EH (cell line): Measurements from ENCODE around the gene LEFTY1.
"Not testable (repeated sequence)": the region's sequence is repeated elsewhere in the genome, so short reads cannot be mapped to it uniquely, and the experiment has no call there.

Source experiments
- DNase-seq: peaks from one replicate; pipeline ENCODE4 v3.0.0-alpha.2; 2015; ENCODE audit warnings: low read depth

Gene LEFTY1, protein sequence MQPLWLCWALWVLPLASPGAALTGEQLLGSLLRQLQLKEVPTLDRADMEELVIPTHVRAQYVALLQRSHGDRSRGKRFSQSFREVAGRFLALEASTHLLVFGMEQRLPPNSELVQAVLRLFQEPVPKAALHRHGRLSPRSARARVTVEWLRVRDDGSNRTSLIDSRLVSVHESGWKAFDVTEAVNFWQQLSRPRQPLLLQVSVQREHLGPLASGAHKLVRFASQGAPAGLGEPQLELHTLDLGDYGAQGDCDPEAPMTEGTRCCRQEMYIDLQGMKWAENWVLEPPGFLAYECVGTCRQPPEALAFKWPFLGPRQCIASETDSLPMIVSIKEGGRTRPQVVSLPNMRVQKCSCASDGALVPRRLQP

DNA sequence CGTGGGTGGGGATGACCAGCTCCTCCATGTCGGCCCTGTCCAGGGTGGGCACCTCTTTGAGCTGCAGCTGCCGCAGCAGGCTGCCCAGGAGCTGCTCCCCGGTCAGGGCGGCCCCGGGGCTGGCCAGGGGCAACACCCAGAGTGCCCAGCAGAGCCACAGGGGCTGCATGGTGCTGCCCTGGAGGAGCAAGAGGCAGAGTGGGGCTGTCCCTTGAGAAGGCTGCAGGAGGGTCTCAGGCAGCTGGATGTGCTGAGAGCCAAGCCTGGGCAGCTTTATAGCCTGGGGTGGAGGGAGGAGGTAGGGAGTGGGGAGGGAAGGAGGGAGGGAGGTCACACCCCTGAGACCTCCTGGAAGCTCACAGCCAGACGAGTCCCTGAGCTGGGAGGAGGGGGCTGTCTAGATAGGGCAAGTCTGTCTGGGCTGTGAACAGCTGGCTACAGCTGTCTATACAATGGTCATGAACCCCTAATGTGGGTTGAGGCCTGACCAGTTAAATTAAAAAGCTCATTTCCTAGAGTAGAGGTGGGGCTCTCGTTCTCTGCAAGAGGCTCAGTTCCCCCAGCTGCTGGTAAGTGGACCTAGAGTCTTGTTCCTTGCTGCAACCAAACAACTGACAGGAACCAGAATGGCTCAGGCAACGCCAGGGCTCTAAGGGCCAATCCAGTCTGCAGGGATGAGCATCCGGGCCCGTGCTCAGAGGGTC, at the start of gene LEFTY1:
LEFTY1 (minus strand) TSS at position 249 of the 704 bp plus-strand sequence; CDS start at position 169, 80 bp downstream.
- no peak for DNase-seq

DNA sequence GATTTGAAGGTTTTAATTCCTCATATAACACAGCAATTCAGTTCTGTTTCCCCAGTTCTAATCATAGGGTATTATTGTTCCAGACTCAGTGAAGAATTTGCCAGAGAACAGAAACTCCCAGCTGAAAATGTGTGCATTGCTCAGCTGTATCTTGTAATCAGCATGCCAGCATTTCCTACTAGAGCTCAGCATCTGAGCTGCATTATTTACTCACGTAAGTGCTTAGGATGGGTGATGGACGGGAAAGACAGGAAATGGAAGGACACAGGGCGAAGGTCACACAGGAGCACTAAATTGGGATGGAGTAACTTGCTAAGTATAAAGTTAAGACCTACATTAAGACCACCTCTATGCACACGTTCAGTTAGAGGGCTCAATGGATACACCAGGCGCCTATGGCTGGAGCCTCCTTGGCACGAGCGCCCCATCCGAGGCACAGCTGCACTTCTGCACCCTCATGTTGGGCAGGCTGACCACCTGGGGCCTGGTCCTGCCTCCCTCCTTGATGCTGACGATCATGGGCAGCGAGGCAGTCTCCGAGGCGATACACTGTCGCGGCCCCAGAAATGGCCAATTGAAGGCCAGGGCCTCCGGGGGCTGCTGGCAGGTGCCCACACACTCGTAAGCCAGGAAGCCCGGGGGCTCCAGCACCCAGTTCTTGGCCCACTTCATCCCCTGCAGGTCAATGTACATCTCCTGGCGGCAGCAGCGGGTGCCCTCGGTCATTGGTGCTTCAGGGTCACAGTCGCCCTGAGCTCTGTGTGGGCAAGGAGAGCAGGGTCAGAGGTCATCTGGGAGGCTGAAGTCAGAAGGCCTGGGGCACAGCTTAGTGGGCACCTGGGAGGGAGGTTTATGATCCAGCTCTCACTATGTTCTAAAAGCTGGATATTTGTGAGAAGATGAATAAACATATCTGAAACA, 48.4 kb upstream of the LEFTY1 start:
- no peak for DNase-seq

DNA sequence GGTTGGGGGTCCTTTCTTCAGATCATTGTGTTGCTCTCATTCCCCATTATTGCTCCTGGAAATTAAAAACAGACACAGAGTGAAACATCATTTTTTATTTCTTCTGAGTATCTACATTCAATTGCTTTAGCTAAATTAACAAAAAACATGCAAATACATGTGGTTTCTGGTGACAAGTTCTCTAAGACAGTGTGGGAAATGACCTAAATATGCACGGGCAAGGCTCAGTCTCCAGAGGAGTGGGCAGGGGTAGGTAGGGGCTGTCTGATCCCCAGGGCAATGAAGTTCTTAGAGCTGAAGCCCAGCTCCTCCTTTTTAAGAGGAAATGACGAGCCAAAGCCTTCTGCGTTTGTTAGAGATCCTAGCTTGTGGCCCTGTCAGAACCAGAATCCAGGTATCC, 47.6 kb upstream of the LEFTY1 start:
- DNase-seq, result no peak

DNA sequence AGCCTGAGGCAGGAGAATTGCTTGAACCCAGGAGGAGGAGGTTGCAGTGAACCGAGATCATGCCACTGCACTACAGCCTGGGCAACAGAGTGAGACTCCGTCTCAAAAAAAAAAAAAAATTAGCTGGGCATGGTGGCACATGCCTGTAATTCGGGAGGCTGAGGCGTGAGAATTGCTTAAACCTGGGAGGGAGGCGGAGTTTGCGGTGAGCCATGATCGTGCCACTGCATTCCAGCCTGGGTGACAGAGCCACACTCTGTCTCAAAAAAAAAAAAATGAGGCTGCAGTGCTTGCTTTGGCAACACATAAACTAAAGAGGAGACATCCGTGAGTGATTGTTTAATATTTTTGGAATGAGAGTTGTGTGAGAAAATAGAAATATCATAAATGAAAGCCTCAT, 47.1 kb upstream of the LEFTY1 start:
- peak; percentile 58 for DNase-seq

DNA sequence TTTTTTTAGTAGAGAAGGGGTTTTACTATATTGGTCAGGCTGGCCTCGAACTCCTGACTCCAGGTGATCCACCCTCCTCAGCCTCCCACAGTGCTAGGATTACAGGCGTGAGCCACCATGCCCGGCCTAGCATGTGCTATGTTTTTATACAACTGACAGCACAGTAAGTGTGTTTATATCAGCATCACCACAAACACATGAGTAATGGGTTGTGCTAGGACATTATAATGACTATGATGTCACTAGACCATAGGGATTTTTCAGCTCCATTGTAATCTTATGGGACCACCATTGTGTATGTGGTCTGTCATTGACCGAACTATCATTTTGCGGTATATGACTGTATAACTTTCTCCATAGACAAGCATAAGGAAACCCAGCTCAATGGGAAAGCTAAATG, 45.8 kb upstream of the LEFTY1 start:
- no peak for DNase-seq

DNA sequence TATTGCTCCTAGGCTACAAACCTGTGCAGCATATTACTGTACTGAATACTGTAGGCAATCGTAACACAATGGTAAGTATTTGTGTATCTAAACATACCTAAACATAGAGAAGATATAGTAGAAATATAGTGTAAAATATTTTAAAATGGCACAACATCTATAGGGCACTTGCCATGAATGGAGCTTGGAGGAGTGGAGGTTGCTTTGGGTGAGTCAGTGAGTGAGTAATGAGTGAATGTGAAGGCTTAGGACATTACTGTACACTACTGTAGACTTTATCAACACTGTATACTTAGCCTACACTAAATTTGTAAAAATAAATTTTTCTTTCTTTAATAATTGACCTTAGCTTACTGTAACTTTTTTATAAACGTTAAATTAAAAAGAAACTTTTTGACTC, 44.1 kb upstream of the LEFTY1 start:
- DNase-seq, result peak; percentile 75

DNA sequence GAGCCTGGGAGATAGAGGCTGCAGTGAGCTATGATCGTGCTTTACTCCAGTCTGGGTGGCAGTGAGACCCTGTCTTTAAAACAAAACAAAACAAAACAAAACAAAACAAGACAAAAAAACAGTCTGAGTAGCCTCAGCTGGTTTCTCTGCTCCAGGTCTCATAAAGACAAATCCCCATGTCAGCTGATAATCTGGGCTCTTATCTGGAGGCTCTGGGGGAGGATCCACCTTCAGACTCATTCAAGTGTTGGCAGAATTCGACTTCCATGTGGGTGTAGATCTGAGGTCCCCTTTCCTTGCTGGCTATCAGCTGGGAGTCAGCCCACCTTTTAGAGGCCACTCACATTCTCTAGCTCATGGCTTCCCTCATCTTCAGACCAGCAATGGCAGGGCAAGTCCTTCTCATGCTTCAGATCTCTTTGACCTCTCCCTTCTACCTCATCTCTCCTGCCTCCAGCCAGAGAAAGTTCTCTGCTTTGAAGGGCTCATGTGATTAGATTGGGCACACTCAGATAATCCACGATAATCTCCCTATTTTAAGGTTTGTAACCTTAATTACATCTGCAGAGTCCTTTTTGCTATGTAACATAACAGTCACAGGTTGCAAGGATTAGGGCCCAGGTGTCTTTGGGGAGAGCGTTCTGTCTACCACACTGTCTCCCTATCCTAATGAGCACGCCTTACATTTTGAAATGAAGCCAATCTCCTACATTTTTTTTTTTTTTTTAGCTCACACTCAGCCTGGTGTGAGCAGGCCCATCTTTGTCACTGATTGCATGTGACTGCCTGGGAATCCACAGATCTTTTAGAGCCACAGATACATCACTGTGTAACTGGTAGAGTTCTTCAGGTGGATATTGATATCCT, 42.6 kb upstream of the LEFTY1 start:
- no peak for DNase-seq

DNA sequence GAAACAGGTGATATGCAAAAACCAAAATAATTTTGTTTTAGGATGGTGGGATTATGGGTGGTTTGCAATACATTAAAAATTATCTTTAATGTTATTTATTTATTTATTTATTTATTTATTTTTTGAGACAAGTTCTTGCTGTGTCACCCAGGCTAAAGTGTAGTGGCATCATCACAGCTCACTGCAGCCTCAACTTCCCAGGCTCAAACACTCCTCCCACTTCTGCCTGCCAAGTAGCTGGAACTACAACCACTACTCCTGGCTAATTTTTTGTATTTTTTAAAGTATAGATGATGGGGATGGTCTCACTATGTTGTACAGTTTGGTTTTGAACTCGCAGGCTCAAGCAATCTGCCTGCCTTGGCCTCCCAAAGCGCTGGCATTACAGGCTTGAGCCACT, 41.6 kb upstream of the LEFTY1 start:
- DNase-seq, result no peak

DNA sequence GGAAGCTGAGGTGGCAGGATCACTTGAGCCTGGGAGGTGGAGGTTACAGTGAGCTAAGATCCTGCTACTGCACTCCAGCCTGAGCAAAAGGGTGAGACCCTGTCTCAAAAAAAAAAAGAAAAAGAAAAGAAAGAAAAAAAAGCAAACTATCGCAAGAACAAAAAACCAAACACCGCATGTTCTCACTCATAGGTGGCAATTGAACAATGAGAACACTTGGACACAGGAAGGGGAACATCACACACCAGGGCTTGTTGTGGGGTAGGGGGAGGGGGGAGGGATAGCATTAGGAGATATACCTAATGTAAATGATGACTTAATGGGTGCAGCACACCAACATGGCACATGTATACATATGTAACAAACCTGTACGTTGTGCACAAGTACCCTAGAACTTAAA, 40.5 kb upstream of the LEFTY1 start:
- DNase-seq, result not testable (repeated sequence)

DNA sequence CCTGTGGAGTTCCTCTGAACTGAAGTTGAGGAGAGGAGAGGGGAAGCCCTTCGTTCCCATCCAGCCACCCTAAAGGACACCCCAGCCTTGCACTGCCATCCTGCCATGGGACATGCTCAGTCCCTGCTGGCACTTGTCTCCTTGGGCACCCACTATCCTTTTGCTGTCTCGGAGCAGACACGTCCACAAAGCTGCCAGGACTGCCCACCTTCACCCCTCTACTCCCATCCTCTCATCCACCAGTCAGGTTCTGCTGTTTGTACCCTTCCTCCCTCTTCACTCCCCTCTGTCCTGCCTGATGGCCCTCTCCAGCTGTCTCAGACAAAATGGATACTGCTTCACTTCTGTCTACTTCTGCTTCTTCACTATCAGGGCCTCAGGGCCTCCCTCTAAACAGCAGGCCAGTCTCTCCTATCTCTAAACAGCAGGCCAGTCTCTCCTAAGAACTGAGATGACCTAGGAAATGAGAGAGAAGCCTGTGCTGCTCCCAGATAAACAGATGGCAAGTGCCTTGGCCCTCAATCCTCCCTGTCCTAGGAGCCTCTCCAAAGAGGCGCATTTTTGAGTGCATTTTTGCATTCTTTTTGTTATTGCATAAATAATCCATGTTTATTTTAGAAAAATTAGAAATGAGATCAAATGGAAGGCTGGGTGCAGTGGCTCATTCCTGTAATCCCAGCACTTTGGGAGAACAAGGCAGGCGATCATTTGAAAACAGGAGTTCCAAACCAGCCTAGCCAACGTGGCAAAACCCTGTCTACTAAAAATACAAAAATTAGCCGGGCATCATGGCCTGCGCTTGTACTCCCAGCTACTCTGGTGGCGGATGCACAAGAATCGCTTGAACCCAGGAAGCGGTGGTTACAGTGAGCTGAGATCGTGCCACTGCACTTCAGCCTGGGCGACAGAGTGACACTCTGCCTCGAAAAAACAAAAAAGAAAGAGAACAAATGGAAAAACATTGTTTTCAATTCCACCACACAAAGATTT, 39.5 kb upstream of the LEFTY1 start:
- DNase-seq, result no peak

DNA sequence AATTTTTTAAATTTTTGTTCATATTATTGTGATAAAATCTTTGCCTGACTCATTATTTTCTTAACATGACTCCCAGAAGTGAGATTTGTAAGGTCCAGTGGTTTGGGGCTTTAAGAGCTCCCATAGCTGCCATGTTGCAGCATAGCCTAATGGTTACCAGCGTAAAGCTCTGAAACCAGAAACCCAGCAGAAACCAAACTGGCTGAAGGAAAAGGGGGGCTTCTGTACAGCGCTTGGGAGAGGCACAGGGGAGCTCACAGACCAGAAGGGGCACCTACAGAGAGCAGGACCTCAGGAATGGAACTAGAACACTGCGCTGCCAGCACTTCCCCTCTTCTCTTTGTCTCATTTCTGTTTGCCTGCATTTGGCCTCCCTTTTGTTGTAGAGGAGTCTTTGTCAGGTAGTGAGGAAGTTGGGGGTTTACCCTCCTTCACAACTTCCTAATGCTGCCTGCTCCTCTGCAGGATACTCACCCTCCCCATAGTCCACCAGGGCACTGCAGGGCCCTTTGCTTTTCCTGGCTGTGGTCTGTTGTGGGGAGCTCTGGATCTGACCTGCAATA, 37.7 kb upstream of the LEFTY1 start:
- peak; percentile 47 for DNase-seq

DNA sequence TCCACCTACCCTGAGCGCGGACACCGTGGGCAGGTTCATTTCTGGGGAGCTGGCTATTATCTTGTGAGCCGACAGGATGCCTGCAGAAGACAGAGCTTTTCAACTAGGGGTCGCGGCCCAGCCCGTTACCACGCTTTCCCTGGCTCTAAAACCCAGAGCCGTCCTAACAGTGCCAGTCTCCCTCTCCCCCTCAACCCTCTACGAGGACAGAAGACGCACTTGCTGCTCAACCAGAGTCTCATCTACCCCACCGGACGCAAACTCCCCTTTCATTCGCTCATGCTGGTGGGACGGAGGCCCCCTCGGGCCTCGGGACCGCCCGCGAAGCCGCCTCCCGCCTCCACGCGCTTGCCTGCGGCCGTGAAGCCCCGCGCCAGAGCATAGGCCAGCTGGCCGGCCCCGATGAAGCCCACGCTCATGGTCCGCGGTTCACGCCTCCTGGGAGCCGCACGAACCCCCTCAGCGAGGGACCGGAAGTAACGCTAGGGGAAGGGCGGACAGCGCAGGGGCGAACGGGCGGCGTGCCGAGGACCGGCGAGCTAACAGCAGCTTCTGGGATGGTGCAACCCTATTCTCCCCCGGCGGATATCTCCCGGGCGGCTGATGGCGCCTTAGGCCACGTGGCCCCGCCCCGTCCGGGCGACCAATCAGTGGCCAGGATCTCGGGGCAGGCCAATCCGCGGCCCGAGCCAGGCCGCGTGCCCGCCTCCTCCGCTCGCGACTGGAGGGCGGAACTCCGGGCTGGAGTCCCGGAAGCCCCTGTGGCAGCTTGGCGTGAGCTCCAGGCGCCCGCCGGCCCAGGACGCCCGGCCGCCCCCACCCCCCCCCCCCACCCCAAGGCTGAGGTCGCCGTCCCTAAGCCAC, 35.0 kb upstream of the LEFTY1 start, which contains the start of gene PYCR2:
PYCR2 (minus strand) TSS at position 559 of the 864 bp plus-strand sequence; CDS start at position 419, 140 bp downstream.
- peak; percentile 97 for DNase-seq

DNA sequence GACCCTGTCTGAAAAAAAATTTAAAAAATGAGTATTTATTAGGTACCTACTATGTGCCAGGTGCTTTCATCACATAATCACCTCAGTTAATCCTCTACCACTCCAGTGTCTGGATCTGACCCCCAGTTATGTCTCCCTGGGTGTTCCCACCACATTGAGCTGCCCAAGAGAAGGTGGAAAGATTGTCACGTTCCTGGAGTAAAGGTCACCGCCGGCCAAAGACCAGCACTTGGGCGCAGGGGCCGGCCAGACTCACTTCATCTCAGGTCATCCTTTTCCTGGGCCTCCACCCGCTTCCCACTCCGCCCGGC, 34.4 kb upstream of the LEFTY1 start:
- no peak for DNase-seq

DNA sequence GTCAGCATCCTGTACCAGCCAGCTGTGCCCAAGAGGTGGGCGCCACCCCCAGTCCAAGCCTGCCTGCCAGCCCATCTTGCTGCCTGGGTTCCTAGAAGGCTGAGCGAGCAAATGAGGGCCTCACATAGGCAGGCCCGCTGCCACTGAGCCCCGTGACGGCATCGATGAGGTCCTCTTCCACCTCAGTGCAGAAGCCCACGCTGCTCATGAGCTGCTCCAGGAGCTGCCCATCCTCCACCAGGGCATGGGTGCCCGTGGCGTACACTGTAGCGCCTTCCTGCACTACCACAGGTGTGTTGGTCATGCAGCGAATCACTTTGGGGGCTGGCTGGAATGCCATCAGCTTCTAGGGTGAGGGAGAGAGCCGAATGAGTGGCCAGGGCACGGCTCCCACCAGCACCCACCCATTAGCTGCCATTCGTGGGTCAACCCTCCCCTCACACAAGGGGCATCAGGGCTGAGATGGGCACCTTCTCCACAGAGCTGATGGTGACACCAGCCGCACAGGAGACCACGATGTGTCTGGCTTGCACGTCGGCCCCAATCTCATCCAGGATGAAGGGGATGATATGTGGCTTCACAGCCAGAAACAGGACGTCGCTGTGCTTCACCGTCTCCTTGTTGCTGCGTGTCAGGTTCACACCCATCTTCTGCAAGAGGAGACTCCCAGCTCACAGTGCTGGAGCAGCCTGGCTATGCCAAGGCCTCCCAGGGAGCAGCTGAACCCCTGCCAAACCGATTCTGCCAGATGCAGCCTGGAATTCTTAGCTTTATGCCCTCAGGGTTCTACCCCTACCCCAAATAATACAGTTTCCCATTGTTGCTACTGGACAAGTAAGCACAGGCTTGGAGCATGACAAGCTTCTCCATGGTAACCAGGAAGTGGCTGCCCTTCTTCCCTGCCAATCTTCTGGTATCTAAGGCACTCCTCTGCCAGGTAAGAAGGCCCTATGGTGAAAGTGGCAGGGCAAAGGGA, 33.1 kb upstream of the LEFTY1 start:
- no peak for DNase-seq

DNA sequence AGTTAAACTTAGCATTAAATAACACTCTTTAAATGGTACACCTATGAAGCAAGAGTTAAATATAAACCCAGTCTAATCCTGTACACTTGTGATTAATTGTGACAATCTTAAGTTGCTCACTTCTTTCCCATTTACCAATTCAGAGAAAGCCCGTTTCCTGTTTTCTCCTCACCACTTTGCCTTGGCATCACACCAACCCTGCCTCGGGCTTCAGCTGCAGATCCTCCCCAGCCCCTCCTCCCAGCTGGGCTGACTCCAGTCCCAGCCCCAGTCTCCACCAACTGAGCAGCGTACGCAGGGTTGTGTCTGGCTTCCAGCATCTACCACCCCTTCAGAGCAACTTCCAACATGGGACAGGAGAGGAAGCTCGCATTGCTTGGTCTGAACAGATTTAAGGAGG, 31.0 kb upstream of the LEFTY1 start:
- peak; percentile 93 for DNase-seq

DNA sequence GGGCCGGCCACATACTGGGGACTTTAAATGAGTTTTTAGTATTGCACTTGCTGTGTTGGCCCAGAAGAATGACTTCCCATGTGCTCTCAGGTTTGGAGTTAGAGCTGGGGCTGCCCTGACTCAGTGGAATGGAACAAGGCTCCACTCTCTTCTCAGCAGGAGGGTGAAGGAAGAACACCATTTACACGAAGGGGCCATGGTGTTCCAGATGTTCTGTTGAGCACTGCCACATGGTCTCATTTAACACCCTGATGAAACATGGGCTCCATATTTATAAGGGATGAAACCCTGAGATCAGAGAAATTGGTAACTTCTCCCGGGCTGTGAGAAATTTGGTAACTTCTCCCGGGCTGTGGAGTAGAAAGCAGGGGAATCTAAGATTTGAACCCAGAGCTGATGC, 29.3 kb upstream of the LEFTY1 start:
- DNase-seq, result no peak

DNA sequence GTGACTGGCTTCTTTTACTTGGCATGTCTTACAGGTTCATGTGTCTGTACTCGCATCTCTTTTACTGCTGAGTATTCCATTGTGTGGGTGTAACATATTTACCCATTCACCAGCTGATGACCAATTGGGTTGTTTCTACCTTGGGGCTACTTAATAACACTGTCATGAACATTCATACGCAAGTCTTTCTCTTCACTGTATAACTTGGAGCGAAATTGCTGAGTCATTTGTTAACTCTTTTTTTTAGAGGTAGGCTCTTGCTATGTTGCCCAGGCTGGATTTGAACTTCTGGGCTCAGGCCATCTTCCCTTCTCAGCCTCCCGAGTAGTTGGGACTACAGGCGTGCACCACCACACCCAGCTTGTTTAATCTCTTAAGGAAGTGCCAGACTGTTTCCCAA, 28.6 kb upstream of the LEFTY1 start:
- DNase-seq, result no peak

DNA sequence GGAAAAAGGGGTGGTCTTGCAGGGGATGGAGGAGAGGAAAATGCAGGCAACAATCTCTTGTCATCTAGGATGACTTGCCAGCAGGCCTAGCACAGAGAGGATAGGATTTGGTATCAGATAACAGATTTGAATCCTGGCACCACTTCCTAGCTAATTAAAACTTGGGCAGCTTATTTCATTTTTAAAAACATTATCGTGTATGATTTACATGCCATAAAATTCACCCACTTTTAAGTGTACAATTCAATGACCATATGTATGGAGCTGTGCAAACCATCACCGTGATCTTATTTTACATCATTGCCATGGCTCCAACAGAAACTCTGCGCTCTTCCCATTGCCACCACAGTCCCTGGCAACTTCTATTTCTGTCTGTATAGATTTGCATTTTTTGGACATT, 28.2 kb upstream of the LEFTY1 start:
- DNase-seq, result no peak
